WI38 (cell line): ENCODE data around the gene PTPN21.

Experiments used
- H3K4me3 ChIP-seq: 2 replicates; pipeline ENCODE4 v1.5.1; 2011; ENCODE audit warnings: low read depth, mild to moderate bottlenecking, control low read depth, low read length
- TF ChIP-seq, protein P1 (sequence below): IDR thresholded peaks from 2 replicates; pipeline ENCODE4 v1.5.1; 2012; ENCODE audit warnings: low read depth, mild to moderate bottlenecking, control low read depth, low read length

The PTPN21 gene

DNA sequence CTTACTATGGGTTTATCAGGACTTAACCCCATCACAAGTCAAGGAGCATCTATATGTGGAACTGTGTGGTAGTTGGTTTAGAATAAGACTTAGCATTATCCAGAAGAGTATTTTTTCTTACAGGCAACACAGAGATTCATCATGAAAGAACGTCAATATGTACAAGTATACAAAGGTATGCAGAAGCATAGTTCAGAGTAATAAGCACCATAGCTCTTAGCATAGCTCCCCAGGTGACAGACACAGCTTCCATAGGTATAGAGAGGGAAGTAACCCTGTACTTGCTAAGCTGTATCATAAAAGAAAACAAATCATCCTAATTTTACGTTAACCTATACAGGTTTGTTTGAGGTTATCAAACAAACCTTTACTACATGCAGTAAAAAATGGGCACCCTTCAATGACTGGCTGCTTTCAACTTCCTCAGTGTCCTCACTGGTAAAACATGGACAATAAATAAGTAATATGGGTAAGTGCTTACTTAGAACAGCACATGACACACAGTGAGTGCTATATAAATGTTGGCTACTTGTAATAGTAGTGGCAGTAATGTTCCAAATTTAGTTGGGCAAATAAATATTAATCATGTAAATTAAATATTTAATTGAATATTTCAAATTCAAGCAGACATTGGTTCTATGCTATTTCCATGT, 50.9 kb downstream of the PTPN21 start:
- TF ChIP-seq, protein P1, sequence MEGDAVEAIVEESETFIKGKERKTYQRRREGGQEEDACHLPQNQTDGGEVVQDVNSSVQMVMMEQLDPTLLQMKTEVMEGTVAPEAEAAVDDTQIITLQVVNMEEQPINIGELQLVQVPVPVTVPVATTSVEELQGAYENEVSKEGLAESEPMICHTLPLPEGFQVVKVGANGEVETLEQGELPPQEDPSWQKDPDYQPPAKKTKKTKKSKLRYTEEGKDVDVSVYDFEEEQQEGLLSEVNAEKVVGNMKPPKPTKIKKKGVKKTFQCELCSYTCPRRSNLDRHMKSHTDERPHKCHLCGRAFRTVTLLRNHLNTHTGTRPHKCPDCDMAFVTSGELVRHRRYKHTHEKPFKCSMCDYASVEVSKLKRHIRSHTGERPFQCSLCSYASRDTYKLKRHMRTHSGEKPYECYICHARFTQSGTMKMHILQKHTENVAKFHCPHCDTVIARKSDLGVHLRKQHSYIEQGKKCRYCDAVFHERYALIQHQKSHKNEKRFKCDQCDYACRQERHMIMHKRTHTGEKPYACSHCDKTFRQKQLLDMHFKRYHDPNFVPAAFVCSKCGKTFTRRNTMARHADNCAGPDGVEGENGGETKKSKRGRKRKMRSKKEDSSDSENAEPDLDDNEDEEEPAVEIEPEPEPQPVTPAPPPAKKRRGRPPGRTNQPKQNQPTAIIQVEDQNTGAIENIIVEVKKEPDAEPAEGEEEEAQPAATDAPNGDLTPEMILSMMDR, result no peak
- H3K4me3 ChIP-seq, result no peak overlapping the region

DNA sequence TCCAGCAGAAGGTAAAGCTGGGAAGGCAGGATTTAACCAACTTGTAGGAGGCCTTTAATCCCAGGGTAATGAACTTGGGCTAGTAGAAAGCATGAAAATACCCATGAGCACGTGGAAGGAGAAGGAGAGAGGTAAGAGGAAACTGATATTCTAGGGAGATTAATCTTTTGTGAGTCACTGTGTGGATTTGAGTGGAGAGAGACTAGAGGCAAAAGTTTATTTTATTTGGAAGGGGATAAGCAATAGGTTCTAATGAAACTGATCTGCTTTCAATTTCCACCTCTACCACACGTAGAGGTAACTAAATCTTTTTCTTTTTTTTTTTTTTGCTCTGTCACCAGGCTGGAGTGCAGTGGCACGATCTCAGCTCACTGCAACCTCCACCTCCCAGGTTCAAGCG, 52.1 kb downstream of the PTPN21 start:
- H3K4me3 ChIP-seq, result no peak overlapping the region
- TF ChIP-seq, protein P1, result no peak

DNA sequence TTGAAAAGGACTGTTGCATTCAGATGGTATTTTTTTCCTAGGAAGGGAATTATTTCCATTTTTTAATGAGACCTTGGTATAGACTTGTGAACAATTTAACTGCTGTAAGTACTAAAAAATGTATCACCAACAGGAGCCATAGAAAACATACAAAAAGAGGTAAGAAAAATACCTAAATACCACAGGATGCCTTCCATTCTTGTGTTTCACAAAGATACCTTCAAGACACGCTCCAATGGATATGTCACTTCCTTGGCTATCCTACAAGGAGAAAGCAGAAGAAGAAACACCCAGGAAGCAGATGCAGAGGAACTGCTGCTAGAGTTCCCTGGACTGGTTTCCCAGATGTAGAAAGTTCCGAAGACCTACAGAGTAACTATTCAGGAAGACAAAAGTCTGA, 54.2 kb downstream of the PTPN21 start:
- TF ChIP-seq, protein P1, result no peak
- H3K4me3 ChIP-seq, result no peak overlapping the region

DNA sequence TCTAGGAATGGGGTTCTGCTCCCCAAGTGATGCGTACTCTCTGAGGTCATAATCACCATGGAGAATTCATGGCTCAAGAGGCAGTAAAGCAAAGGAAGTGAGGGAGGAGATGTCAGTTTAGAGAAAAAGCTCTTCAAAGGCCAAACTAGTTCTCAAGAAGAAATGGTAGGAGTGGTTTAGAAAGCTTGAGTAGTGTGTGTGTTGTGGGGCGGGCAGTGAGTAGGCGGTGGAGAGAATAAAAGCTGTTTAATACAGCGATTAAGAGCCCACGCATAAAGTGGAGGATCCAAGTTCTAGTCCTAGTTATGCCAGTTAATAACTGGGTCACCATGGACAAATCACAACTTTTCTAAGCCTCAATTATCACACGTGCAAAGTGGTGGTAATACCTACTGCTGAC, 55.6 kb downstream of the PTPN21 start:
- TF ChIP-seq, protein P1, result no peak
- H3K4me3 ChIP-seq, result no peak overlapping the region

DNA sequence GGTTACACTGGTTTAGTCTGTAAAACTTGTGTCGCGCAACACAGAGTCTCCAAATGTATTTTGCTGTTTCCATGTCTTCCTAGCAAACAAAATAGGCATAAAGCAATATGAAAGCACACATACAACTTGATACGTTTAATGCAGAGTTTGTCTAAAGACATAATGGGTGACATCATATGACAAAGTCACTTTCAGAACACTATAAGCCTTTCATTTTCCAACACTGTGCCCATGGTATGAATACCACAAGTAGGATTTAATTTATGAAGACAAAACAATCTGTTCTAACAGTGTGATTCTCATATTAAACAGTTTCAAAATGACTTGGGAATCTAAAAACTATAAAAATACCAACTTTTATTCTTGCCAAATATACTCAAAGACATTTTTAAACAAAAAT, 58.4 kb downstream of the PTPN21 start:
- H3K4me3 ChIP-seq, result no peak overlapping the region
- TF ChIP-seq, protein P1, result no peak

DNA sequence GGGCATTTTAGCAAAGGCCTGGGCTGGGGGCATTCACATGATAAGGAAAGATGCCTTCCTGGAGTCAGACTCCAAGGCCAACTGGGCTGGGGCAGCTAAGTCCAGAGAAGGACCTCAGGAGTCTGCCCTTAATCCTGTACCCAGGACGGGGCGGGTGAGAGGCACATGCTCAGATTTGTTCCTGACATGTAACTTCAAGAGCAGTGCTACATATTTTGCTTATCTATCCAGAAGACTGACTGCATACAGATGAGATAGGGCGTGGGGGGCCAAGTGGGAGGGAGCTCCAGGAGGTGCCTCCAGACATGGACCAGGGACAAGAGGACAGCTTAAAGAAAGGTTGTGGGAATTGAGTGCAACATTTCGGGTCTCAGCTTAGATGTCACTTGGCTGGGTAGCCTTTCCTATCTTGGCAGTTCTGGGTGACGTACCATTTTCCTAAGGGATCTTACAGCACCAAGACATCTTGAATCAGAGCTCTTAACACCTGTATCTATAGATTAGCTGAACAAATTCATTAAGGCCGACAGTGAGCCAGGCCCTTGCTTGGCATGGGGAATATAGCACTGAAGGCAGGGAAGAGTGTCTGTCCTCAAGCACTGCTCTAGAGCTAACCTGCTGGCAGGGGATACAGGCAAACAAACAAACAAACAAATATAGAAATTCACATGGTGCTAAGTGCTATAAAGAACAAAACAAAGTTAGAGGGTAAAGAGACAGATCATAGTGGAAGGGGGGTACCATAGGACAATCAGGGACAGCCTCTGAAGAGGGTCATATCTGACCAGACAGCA, 61.2 kb downstream of the PTPN21 start:
- no peak overlapping the region for H3K4me3 ChIP-seq
- TF ChIP-seq, protein P1, result no peak
